ENCODE results near the gene NCCRP1.

NCCRP1 gene

DNA sequence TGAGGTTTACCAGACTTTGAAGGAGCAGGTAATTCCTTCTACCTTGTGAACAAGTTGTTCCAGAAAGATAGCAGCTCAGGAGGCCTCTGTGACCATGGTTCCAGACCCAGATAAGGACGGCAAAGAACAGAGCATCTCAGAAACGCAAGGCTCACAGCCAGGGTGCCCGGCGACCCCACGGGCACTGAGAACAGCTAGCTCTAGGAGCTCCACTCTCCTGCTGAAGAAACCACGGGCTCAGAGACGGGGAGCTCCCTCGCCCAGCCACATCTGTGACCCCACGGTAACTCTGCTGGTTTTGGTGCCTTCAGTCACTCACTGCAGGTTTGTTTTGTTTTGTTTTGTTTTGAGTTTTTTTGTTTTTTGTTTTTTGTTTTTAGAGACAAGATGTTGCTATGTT, 16.0 kb upstream of the NCCRP1 start:
- DNase-seq (ENCODE audit: low read depth), result no peak

DNA sequence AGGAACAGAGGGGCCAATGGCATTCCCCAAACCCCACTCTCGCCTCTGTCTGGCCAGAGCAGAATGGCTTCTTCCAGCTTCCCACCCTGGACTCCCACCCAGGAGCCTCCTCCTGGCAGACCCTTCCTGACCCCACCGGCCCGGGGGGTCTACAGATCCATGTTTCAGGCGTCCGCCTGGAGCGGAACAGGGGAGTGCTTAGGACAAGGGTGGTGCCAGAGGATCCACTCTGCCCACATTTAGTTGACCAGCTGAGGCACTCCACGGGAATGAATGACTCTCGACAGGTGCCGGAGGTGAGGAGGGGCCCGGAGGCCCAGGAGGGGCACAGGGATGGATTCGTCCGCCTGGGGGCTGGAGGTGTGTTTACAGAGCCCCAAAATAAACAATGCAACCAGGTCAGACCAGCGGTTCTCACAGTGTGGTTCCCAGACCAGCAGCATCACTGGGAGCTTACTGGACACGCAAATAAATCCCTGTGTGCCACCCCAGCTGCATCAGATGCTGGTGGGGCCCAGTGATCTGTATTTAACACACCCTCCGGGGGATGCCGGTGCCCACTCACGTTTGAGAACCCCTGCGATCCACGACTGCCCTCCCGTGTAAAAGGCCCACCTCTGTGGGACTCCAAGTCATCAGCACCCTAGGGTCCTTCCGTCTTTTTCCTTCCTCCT, 15.1 kb upstream of the NCCRP1 start:
- DNase-seq (ENCODE audit: low read depth), result no peak

DNA sequence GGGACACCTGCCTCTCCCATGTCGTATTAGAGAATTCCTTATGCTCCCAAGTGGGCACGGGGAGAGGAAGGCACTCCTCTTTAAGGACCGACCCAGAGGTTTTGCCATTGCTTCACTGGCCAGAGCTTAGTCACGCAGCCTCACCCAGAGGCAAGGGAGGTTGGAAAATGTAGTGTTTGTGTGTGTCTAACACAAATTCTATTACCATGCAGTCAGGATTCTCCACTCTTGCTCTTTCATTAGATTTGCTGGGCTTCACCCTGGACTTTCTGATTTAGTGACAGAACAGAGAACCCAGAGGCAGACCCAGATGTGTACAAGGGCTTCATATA, 14.6 kb upstream of the NCCRP1 start:
- peak; percentile 72 for DNase-seq (ENCODE audit: low read depth)

DNA sequence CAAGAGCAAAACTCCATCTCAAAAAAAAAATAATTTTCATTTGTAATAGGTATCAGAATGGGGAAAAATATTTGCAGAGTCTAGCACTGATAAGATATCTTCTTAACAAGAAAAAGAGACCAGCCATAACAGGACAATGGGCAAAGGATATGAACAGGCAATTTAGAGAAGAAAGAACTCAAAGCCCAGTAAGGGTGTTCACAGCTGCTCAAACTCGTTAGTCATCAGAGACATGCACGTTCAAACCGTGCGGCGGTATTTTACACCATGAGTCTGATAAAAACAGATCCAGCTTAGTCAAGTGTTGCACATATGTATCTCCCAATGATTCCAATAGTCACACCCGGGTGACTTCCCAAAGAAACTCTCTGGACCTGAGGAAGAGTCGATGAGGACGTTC, 13.7 kb upstream of the NCCRP1 start:
- DNase-seq (ENCODE audit: low read depth), result no peak

DNA sequence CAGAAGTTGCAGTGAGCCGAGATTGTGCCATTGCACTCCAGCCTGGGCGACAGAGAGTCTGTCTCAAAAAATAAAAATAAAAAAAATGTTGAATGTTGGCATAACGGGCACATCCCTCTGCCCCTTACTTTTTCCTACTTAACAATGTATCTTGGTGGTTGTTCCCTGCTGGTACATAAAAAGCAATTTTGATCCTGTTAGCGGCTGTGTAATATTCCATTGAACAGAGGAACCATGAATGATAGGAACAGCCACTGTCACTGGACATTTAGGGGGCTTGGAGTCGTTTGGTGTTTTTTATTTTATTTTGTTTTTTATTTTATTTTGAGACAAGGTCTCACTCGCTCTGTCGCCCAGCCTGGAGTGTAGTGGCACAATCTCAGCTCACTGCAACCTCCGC, 10.4 kb upstream of the NCCRP1 start:
- no peak for DNase-seq (ENCODE audit: low read depth)

DNA sequence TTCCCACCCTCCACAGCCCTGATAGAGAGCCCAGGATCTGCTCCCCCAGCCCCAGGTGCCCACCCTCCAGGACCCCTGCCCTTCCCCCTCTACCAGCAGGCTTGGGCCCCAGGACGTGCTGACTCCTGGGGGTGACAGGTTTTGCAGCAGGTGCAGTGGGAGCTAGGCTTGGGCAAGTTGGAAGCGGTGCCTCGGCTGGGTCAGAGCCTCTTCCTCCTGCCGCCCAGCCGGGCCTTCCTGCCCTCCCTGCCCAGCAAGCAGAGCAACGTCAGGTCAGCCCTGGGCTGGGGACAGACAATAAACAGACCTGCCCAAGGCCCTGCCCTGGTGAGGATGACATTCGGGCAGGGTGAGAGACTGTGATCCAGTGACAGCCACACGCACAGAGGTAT, 9.2 kb upstream of the NCCRP1 start:
- no peak for DNase-seq (ENCODE audit: low read depth)

DNA sequence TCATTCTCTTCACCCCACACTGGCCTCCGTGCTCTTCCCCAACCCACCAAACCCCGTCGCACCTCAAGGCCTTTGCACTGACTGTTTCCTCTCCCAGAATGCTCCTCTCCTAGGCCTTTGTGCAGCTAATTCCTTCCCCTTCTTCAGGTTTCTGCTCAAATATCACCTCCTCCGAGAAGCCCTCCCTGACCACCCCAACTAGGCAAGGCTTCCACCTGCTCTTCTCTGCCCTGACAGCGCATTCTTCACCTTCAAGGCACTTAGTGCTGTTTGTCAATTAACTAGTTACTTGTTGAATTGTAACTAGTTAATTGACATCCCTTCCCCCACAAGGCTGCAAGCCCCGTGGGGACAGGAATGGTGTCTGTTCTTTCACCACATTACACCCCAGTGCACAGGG, 7.8 kb upstream of the NCCRP1 start:
- DNase-seq (ENCODE audit: low read depth), result no peak

DNA sequence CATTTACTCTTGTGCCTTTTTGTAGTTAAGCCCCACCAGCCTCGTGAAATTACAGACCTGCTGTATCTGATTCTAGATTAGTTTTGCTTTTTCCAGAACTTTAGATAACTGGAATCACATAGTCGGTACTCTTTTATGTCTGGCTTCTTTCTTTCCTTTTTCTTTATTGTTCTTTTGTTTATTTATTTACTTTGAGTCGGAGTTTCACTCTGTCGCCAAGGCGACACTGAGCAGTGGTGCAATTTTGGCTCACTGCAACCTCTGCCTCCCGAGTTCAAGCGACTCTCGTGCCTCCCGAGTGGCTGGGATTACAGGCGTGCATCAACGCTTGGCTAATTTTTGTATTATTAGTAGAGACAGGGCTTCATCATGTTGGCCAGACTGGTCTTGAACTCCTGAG, 6.0 kb upstream of the NCCRP1 start:
- DNase-seq (ENCODE audit: low read depth), result no peak

DNA sequence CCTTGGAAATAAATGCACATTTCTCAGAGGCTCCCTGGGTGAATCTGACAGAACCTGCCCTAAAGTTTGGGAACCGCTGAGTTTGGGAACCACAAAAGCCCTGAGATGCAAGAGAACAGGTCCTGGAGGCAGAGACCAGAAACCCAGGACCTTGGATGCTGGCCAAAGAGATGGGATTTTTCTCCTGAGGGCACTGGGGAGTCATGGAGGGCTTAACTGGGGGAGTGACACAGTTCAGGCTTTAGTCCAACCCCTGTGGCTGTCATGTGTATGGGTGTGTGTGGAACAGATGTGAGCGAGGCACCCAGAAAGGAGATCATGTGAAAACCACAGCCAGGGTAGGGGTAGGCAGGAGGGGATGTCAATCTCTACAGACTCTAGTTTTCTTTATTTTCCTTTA, 3.9 kb upstream of the NCCRP1 start:
- peak; percentile 41 for DNase-seq (ENCODE audit: low read depth)

DNA sequence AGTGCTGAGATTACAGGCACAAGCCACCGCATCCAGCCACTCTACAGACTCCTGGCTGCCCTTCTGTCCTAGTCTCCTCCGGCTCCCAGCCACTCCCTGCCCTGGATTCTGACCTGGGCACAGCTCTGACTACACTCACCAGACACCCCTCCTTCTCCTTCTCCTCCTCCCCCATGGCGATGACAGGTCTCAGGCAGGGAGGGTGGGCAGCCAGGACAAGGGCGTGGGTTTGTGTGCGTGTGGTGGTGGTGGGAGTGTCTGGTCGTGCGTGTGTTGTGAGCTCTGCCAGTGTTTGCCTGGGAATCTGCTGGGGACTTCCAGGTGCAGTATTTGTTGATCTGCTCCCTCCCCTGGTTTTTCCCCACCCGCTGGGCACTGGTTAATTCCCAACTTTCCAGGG, 3.0 kb upstream of the NCCRP1 start:
- DNase-seq (ENCODE audit: low read depth), result no peak

DNA sequence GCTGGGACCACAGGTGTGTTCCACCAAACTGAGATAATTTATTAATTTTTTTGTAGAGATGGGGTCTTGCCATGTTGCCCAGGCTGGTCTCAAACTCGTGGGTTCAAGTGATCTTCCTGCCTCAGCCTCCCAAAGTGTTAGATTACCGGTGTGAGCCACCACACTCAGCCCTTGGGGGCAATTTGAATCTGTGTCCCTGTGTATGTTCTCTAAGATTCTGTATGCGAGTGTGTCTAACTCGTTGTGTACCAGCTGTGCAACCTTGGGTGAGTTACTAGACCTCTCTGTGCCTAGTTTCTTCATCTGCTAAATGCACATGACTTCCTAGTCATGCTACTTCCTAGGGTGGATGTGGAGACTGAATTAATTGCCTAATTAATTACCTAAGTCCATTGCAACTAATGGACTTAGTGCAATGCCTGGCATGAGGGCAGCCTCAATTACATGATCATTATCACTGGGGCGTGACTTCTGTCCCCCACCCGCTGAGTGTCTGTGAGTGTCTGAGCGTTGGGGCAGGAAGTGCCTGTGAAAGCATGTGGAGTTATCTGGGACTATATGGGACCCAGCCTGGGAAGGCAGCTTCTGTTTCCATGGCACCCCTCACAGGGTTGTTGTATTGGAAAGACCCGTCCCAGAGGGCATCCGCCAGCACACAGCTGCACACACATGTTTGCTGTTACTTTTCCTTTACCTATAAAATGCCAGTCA, 1.8 kb upstream of the NCCRP1 start:
- no peak for DNase-seq (ENCODE audit: low read depth)

DNA sequence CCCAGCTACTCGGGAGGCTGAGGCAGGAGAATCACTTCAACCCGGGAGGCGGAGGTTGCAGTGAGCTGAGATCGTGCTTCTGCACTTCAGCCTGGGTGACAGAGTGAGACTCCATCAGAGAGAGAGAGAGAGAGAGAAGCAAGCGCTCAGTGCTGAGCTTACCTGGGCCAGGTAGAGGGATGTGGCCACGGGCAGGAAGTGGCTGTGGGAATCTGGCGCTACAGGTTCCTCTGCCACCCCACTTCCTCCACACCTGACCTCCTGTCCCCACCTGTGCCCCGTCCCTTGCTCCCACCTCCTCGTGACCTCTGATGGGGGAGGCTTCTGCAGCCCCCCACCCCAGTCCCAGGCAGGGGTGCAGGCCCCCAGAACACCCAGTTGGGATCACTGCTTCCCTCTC, 1.0 kb upstream of the NCCRP1 start:
- DNase-seq (ENCODE audit: low read depth), result no peak

DNA sequence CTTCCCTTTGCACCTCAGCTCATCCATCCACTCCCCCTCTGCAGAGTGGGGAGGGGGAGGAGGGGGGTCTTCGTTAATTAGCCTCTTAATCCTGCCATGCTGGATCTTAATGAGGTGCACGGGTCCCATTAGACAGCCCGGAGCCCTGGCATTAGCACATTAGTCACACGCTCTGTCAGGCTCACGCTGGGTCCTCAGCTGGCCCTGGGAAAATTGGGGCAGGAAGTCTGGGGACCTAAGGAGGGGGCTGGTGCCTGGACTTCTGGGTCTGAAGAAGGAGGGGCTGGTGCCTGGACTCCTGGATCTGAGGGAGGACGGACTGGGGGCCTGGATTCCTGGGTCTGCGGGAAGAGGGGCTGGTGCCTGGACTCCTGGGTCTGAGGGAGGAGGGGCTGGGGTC, 444 bp upstream of the NCCRP1 start:
- no peak for DNase-seq (ENCODE audit: low read depth)

DNA sequence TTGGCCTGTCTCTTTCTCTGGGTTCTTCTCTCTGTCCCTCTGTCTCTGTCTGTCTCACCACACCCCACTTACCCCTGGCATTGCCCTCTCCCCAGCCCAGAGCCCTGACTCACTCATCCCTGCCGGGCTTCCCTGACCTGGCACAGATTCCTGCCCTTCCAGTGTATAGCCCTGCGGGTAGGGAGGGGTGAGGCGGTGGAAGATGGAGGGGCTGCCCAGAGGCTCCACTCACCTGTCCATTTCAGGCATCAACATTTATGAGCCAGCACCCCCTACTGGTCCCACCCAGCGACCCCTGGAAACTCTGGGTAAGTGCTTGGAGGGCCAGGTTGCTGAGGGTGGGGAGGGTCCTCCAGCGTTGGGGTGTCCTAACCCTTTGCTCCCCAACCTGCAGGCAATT, 1.0 kb downstream of the NCCRP1 start:
- no peak for DNase-seq (ENCODE audit: low read depth)

DNA sequence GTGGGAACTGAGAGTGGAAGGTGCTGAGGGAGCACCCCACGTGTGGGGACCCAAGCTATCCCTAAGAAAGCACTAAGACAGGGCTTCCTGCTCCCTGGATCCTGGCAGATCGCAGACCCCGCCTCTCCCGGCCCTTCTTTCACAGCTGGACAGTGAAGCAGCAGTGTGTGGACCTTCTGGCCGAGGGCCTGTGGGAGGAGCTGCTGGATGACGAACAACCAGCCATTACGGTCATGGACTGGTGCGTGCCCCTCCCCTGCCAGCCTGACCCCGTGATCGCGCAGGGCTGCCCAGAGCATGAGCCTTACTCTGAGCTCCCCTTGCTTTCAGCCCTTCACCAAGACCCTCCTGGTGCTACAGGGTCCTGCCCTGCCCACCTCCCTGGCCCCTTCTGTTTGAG, 2.3 kb downstream of the NCCRP1 start:
- peak; percentile 81 for DNase-seq (ENCODE audit: low read depth)

DNA sequence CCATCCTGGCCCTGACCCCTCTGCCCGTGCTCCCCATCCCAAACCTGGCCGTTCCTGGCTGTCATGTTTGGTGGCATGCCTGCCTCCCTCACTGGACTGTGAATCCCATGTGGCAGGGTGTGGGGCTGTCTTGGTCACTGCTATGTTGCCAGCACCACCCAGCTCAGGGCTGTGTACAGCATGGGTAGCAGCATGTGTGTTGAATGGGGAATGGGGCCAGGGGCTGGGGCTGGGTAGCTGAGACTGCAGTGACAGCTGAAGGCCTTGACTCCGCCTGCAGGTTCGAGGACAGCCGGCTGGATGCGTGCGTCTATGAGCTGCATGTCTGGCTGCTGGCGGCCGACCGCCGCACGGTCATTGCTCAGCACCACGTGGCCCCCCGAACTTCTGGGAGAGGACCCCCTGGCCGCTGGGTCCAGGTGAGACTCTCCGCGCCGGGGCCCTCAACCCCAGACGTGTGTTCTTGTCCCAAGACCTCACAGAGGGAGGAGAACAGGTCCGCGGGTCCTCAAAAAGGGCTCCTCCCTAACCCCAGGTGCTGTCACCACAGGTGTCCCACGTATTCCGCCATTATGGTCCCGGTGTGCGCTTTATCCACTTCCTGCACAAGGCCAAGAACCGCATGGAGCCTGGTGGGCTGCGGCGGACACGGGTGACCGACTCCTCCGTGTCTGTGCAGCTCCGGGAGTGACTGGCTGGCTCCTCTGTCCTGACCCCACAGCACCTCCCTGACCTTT, 3.5 kb downstream of the NCCRP1 start:
- no peak for DNase-seq (ENCODE audit: low read depth)

DNA sequence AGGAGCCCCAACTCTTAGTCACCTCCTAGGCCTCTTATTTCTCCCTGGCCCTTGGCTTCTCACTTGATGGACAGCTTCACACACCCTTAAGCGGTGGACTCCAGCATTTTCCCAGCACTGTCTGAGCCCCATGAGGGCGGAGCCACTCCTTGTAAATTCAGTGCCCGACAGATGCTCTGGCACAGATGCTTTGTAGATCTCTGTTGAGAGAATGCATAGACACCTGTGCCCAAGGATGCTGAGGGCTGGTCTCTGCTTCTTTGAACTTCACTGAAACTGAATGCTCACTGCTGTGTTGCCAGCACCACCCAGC, 4.0 kb downstream of the NCCRP1 start:
- DNase-seq (ENCODE audit: low read depth), result no peak

DNA sequence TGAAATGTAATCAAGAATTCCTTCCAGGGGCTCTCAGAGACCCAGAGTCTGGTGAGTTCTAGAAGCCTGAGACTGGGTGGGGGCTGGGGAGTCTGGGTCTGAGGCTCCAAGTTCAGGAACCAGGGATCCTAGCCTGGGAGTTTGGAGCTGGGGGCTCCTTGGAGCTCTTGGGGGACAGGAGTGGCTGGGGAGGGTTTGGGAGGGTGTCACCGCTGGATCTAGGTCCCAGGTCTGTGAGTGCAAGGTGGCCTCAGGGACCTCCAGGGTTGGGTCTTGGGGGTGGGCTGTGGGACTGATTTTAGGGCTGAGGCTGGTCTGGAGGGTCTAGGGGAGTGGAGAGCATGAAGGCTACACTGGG, 6.2 kb downstream of the NCCRP1 start:
- DNase-seq (ENCODE audit: low read depth), result no peak

DNA sequence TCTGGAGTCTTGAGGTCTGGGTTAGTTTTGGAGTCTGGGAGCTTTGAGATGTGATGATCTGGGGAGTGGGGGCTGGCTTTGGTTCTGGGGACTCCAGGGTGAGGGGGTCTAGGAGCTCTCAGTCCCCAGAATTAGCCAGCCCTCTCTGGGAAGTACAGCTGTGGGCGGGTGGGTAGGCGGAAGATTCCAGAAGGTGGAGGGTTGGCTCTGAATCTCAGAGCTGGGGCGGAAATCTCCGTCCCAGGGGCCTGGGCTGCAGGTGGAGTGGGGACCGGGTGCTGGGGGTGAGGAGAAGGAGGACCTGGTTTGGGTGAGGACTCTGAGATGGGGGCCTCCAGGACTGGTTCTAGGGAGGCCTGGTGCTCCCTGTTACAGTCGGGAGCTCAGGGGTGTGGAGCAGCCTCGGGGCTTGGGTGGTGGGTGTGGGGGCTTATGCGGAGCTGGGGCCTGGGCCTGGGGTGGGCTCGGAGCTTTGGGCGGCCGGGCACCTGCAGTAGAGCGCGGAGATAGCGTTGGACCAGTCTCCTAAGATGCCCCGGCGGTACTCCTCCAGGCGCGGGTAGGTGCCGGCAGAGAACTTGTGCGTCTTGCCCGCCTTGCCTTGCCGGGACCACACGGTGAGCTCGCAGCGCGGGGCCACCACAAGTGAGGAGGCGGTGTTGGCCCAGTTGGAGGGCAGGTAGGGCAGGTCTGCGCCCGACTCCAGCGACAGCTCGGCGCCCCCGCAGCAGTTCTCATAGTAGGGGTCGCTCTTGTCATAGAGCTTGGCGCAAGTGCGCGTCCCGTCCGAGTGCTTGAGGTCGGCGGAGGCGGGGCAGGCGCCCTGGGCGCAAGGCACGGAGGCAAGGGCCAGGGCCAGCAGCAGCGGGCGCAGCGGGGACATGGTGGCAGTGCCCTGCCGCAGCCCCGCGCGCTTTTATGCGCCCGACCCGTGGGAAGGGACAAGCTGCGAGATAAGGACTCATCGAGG, 6.9 kb downstream of the NCCRP1 start, which contains the start of gene SYCN:
Gene SYCN (minus strand): TSS at position 892 of the 970 bp plus-strand sequence. CDS start 9 bp downstream, at position 883.
- DNase-seq (ENCODE audit: low read depth), result no peak

DNA sequence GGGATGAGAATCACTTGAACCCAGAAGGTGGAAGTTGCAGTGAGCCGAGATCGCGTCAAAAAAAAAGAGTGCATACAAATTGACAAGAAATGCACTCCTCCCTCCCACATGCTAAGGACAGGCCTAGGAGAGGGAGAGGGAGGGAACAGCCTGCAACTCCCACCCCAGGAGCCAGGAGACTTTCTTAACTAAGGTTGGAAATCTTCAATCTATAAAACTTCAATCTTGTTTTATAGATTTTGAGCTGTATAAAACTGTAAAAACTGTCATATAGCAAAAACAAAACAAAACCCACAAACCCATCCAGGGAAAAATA, 8.6 kb downstream of the NCCRP1 start:
- no peak for DNase-seq (ENCODE audit: low read depth)

DNA sequence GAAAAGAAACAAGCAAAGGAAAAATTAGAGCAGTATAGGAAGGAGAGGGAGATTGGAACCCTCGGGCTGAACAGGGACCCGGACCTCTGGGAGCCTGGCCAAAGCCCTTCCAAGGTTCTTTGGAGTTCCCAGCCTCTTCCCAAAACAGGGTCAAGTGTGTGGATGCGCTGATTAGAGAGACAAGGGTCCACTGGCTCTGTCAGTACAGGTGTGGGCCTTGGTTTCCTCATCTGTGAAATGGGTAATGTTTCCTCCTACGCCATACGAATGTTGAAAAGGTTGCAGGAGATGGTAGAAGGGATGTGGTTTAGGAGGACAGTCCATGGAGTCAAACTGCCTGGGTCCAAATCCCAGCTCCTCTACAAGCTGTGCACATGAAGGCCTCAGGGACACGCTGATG, 9.4 kb downstream of the NCCRP1 start:
- DNase-seq (ENCODE audit: low read depth), result no peak

DNA sequence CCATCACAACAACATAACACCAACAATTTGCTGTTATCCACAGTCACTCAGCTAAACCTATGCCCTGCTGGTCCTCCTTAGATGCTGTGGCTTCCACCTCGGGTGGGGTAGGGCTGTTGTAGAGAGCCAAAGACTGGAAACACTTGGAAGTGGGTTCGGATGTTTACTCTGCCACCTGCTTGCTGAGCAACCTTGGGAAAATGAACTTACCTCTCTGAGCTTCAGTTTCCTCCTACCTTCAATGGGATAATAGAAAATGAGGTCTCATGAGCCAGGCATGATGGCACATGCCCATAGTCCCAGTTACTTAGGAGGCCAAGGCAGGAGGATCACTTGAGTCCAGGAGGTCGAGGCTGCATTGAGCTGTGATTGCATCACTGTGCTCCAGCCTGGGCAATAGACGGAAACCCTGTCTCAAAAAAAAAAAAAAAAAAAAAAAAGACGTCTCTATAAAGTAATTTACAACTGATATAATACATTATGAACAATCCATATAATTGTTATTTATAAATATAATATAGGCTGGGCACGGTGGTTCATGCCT, 10.6 kb downstream of the NCCRP1 start:
- no peak for DNase-seq (ENCODE audit: low read depth)

Data from amniotic epithelial cell (primary cell).